PFSK-1 (cell line): ENCODE results near the gene MYO1D.

Source experiments
- POLR2AphosphoS5 ChIP-seq: IDR thresholded peaks from 2 replicates; pipeline ENCODE4 v1.6.1; 2012; ENCODE audit warnings: low read depth, mild to moderate bottlenecking, control low read depth, low read length, moderate library complexity
- SIN3A ChIP-seq: IDR thresholded peaks from 2 replicates; pipeline ENCODE4 v1.6.1; 2012; ENCODE audit warnings: mild to moderate bottlenecking, low read length, moderate library complexity, borderline replicate concordance; ENCODE audit not compliant: insufficient read depth

- TF ChIP-seq POLR2AphosphoS5 (no peak), SIN3A (no peak)
Measured at GRCh38 chr17:32814836-32815235, 62.1 kb downstream of the MYO1D start.
